GM12892 (cell line): ENCODE data around the gene EPHB2.

Experiments used
- DNase-seq: peaks from one replicate; pipeline ENCODE4 v3.0.0; 2011; ENCODE audit not compliant: insufficient read length
- FAIRE-seq: peaks from 2 replicates; lab custom pipeline; 2011; peaks lifted over from hg19 to GRCh38; lab: Jason Lieb, UNC
- POLR2A ChIP-seq: IDR thresholded peaks from 2 replicates; pipeline ENCODE4 v1.6.1; 2011; ENCODE audit warnings: low read depth, low read length, control low read depth
- POLR2AphosphoS5 ChIP-seq: IDR thresholded peaks from 2 replicates; pipeline ENCODE4 v1.6.1; 2011; ENCODE audit warnings: low read depth, low read length, control low read depth
- TAF1 ChIP-seq: IDR thresholded peaks from 2 replicates; pipeline ENCODE4 v1.6.1; 2011; ENCODE audit warnings: low read depth, mild to moderate bottlenecking, control low read depth, low read length, borderline replicate concordance

The EPHB2 gene

GRCh38 chr1:22865736-22866135 is 155.1 kb downstream of the EPHB2 start:
- FAIRE-seq (no peak), DNase-seq (no peak)
- TF ChIP-seq TAF1 (no peak), POLR2A (no peak), POLR2AphosphoS5 (no peak)

GRCh38 chr1:22866868-22867267 is 156.2 kb downstream of the EPHB2 start:
- no peak for FAIRE-seq
- DNase-seq = no peak
- TF ChIP-seq TAF1 (no peak), POLR2AphosphoS5 (no peak), POLR2A (no peak)

GRCh38 chr1:22868331-22868730 is 157.7 kb downstream of the EPHB2 start:
- DNase-seq (no peak), FAIRE-seq (no peak)
- TF ChIP-seq TAF1 (no peak), POLR2AphosphoS5 (no peak), POLR2A (no peak)

- TF ChIP-seq POLR2A = no peak
- no peak for TF ChIP-seq TAF1
- FAIRE-seq (no peak), DNase-seq (no peak)
These were observed 158.7 kb downstream of the EPHB2 start for GRCh38 chr1:22869325-22869724.

GRCh38 chr1:22870201-22870871 is 159.7 kb downstream of the EPHB2 start:
- DNase-seq (no peak), FAIRE-seq (no peak)
- TF ChIP-seq TAF1 (no peak), POLR2A (no peak), POLR2AphosphoS5 (no peak)

- FAIRE-seq = no peak
- no peak for DNase-seq
- TF ChIP-seq TAF1 (no peak), POLR2A (no peak), POLR2AphosphoS5 (no peak)
These were observed 162.5 kb downstream of the EPHB2 start for GRCh38 chr1:22872981-22873664.

GRCh38 chr1:22874785-22875184 is 164.1 kb downstream of the EPHB2 start:
- DNase-seq = no peak
- TF ChIP-seq POLR2A (no peak), POLR2AphosphoS5 (no peak), TAF1 (no peak)
- FAIRE-seq = no peak

- DNase-seq (no peak), FAIRE-seq (no peak)
- TF ChIP-seq TAF1 = no peak
- no peak for TF ChIP-seq POLR2AphosphoS5
- no peak for TF ChIP-seq POLR2A
These were observed 164.6 kb downstream of the EPHB2 start for GRCh38 chr1:22875241-22875640.

- no peak for TF ChIP-seq TAF1
- TF ChIP-seq POLR2AphosphoS5 = no peak
- TF ChIP-seq POLR2A = no peak
- FAIRE-seq = no peak
- no peak for DNase-seq
These were observed 165.2 kb downstream of the EPHB2 start for GRCh38 chr1:22875841-22876240.

- DNase-seq (no peak), FAIRE-seq (no peak)
- TF ChIP-seq POLR2A (no peak), TAF1 (no peak), POLR2AphosphoS5 (no peak)
These were observed 165.9 kb downstream of the EPHB2 start for GRCh38 chr1:22876359-22877111.

- TF ChIP-seq POLR2A = no peak
- TF ChIP-seq TAF1 = no peak
- no peak for TF ChIP-seq POLR2AphosphoS5
- no peak for FAIRE-seq
- DNase-seq = no peak
These were observed 166.7 kb downstream of the EPHB2 start for GRCh38 chr1:22877112-22877915.
